Endothelial cell of umbilical vein (primary cell): ENCODE measurements around the gene HTR3C. TPM values are rescaled to one million over a fixed set of nuclear protein-coding genes. Genes with fewer than 3 reads are reported as not detected.

ENCODE experiments used
- BruUV-seq: library from RNA; stranded (reverse); fragments of 400-500 nt; replicated peaks from 2 replicates; lab custom pipeline; 2021; lab: Mats Ljungman, UMichigan
- CTCF ChIA-PET: fragments of 300-600, 350-600 bp; sonication (Branson Sonifier 250); formaldehyde crosslinking; loops from one replicate; lab custom pipeline; 2021; ENCODE audit warnings: antibody characterized with exemption, inconsistent platforms; lab: Charles Lee
- POLR2A ChIA-PET: fragments of 300-600, 350-600 bp; sonication (Branson Sonifier 250); formaldehyde crosslinking; loops from one replicate; lab custom pipeline; 2021; ENCODE audit warnings: antibody characterized with exemption, inconsistent platforms; lab: Charles Lee
- DNase-seq: peaks from one replicate; pipeline ENCODE4 v3.0.0-alpha.2; 2011; ENCODE audit warnings: low read depth, low spot score
- FAIRE-seq: peaks from 2 replicates; lab custom pipeline; 2011; peaks lifted over from hg19 to GRCh38; lab: Jason Lieb, UNC
- H2AFZ ChIP-seq: 2 replicates; pipeline ENCODE4 v1.6.0; 2012; ENCODE audit warnings: low read depth, low read length, control low read depth, inconsistent platforms
- H3K27ac ChIP-seq: 2 replicates; pipeline ENCODE4 v1.5.1; 2011; ENCODE audit warnings: low read depth, mild to moderate bottlenecking, control low read depth, low read length, moderate library complexity; ENCODE audit not compliant: insufficient read depth
- H3K27me3 ChIP-seq, 2 experiments: 2 replicates each; pipeline versions ENCODE4 v1.6.0 to v1.6.1; 2011; ENCODE audit warnings: low read length in 2 of 2, mixed read lengths in 1 of 2; ENCODE audit not compliant: control insufficient read depth in 2 of 2, insufficient read depth in 2 of 2
- H3K36me3 ChIP-seq, 2 experiments: 2 replicates in 1 of 2; 3 replicates in 1 of 2; pipeline ENCODE4 v1.5.1; 2011; ENCODE audit warnings: low read length in 2 of 2, mild to moderate bottlenecking in 1 of 2, moderate library complexity in 1 of 2; ENCODE audit not compliant: control insufficient read depth in 2 of 2, insufficient read depth in 2 of 2; ENCODE audit errors: extremely low read depth in 1 of 2
- H3K4me1 ChIP-seq: 3 replicates; pipeline ENCODE4 v1.5.1; 2011; ENCODE audit warnings: mild to moderate bottlenecking, low read length; ENCODE audit not compliant: control insufficient read depth, insufficient read depth; ENCODE audit errors: extremely low read depth
- H3K4me2 ChIP-seq: 2 replicates; pipeline ENCODE4 v1.6.1; 2011; ENCODE audit warnings: low read length, control low read depth, mixed read lengths; ENCODE audit not compliant: insufficient read depth
- H3K4me3 ChIP-seq, 3 experiments: fragments of 200-600 bp in 1 of 3; sonication (generic), shearing (Covaris generic) in 1 of 3; replicated peaks in 1 of 3; 2 replicates each; pipeline ENCODE4 v1.5.1; 2011 to 2016; ENCODE audit warnings: control low read depth in 3 of 3, low read length in 3 of 3, mild to moderate bottlenecking in 2 of 3, inconsistent platforms in 1 of 3, low read depth in 1 of 3, moderate library complexity in 1 of 3; ENCODE audit not compliant: insufficient read depth in 1 of 3
- H3K79me2 ChIP-seq: 2 replicates; pipeline ENCODE4 v1.6.0; 2012; ENCODE audit warnings: low read length, inconsistent platforms; ENCODE audit not compliant: control insufficient read depth, insufficient read depth
- H3K9ac ChIP-seq: replicated peaks from 2 replicates; pipeline ENCODE3; 2011; ENCODE audit warnings: low read length, control low read depth; ENCODE audit not compliant: insufficient read depth; ENCODE audit errors: extremely low read depth
- H3K9me1 ChIP-seq: replicated peaks from 3 replicates; pipeline ENCODE4 v1.6.0; 2011; ENCODE audit warnings: mild to moderate bottlenecking, low read length; ENCODE audit not compliant: control insufficient read depth, insufficient read depth; ENCODE audit errors: extremely low read depth
- H3K9me3 ChIP-seq: replicated peaks from 2 replicates; pipeline ENCODE4 v1.5.1; 2012; ENCODE audit warnings: low read length, inconsistent platforms; ENCODE audit not compliant: control insufficient read depth, insufficient read depth
- H4K20me1 ChIP-seq: replicated peaks from 2 replicates; pipeline ENCODE3; 2011; ENCODE audit warnings: mild to moderate bottlenecking, low read length; ENCODE audit not compliant: control insufficient read depth, insufficient read depth; ENCODE audit errors: extremely low read depth
- MYC ChIP-seq: IDR thresholded peaks from one replicate; pipeline ENCODE4 v1.6.1; 2011; ENCODE audit warnings: mild to moderate bottlenecking, low read depth, low read length
- POLR2AphosphoS5 ChIP-seq: IDR thresholded peaks from 2 replicates; pipeline ENCODE4 v1.6.1; 2012; ENCODE audit warnings: low read depth, mild to moderate bottlenecking, control low read depth, low read length, moderate library complexity; ENCODE audit not compliant: insufficient read depth
- dilution Hi-C: fragments of 300-500 bp; cut with MboI; formaldehyde crosslinking; loops from one replicate; pipeline ENCODE4 v1.15.0; 2019; ENCODE audit warnings: low sequenced_read_pairs; ENCODE audit not compliant: extremely low pct_ligation_motif_present
- intact Hi-C: fragments of 100-400 bp; cut with micrococcal nuclease; formaldehyde crosslinking; loops from one replicate; pipeline ENCODE4 v1.10.0; 2022
- polyA plus RNA-seq, 4 experiments: library from polyadenylated mRNA; depleted of rRNA in 3 of 4; stranded (reverse) in 3 of 4; unstranded in 1 of 4; fragments of >200 nt; gene quantifications; 2 replicates each; pipeline versions ENCODE4 v1.2.1 to v1.2.3, GENCODE V29; 2011 to 2012; ENCODE audit warnings: missing spikeins in 1 of 4
- total RNA-seq: library from RNA; stranded (reverse); gene quantifications from 2 replicates; pipeline ENCODE4 v1.2.3, GENCODE V29; 2021
- TF ChIP-seq, protein P1 (sequence below), 2 donors: IDR thresholded peaks; 1 replicate in 1 of 2; 2 replicates in 1 of 2; pipeline ENCODE4 v1.5.1; 2011; ENCODE audit warnings: low read length in 2 of 2, mild to moderate bottlenecking in 2 of 2, moderate library complexity in 2 of 2, control low read depth in 1 of 2, inconsistent platforms in 1 of 2, low read depth in 1 of 2; ENCODE audit not compliant: insufficient read depth in 1 of 2; ENCODE audit errors: extremely low read depth in 1 of 2
- TF ChIP-seq, protein P2 (sequence below): IDR thresholded peaks from 2 replicates; pipeline ENCODE4 v1.6.1; 2011; ENCODE audit not compliant: insufficient read depth, insufficient read length

HTR3C gene
- total and polyA plus RNA-seq, 2 donors (not counting 3 experiments of a cell fraction or from before 2014, with no cell fraction given): not detected

DNA sequence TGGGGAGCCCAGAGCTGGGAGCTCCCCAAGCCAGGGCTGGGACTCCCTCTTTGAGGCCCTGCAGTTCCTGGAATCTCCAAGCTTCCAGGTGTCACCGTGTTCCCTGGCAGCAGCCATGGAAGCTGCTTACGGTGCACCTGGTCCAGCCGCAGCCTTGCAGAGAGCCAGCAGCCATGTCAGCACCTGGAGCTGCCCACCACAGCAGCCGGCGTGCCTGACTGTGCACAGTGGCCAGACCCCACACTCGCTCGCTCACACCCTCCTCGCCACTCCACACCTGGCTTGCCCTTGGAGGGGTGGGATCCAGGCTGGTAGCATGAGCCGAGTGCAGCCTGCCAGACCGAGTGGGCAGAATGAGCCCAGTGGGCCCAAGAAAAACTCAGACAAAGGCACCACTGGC lies 29.2 kb downstream of the HTR3C start:
- no TSS peak for BruUV-seq
- no peaks in the 10 kb centered on the region for H3K9me3 ChIP-seq
- H3K4me2 ChIP-seq: no peak overlapping the region
- no peaks in the 10 kb centered on the region for H3K9me1 ChIP-seq
- no peaks in the 10 kb centered on the region for H3K36me3 ChIP-seq
- no peaks in the 10 kb centered on the region for H3K79me2 ChIP-seq
- H3K9ac ChIP-seq: no peak overlapping the region
- peaks cover 5% of the 10 kb centered on the region for H3K4me1 ChIP-seq
- no peaks in the 10 kb centered on the region for H4K20me1 ChIP-seq
- intact Hi-C loops (no loop called here), dilution Hi-C loops (no loop called here)
- no peak for FAIRE-seq
- ChIA-PET POLR2A (interaction anchor here (1.0 kb wide), 1 partner anchor 92 kb away, joined by 5 read pairs; no protein-coding TSS in a partner anchor), CTCF (no interaction called here)
- H3K4me3 ChIP-seq: no peak overlapping the region
- H3K27me3 ChIP-seq: no peaks in the 10 kb centered on the region
- DNase-seq: no peak
- no peak overlapping the region for H3K27ac ChIP-seq
- TF ChIP-seq, protein P1, sequence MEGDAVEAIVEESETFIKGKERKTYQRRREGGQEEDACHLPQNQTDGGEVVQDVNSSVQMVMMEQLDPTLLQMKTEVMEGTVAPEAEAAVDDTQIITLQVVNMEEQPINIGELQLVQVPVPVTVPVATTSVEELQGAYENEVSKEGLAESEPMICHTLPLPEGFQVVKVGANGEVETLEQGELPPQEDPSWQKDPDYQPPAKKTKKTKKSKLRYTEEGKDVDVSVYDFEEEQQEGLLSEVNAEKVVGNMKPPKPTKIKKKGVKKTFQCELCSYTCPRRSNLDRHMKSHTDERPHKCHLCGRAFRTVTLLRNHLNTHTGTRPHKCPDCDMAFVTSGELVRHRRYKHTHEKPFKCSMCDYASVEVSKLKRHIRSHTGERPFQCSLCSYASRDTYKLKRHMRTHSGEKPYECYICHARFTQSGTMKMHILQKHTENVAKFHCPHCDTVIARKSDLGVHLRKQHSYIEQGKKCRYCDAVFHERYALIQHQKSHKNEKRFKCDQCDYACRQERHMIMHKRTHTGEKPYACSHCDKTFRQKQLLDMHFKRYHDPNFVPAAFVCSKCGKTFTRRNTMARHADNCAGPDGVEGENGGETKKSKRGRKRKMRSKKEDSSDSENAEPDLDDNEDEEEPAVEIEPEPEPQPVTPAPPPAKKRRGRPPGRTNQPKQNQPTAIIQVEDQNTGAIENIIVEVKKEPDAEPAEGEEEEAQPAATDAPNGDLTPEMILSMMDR (IDR thresholded peaks at IDR 0.05; ENCODE audit: extremely low read depth in 1 of 2, insufficient read depth in 1 of 2, low read depth in 1 of 2, low read length in 2 of 2): no peak
- TF ChIP-seq, protein P2, sequence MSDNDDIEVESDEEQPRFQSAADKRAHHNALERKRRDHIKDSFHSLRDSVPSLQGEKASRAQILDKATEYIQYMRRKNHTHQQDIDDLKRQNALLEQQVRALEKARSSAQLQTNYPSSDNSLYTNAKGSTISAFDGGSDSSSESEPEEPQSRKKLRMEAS: no peak
- TF ChIP-seq POLR2AphosphoS5: no peak
- no peak overlapping the region for H2AFZ ChIP-seq

DNA sequence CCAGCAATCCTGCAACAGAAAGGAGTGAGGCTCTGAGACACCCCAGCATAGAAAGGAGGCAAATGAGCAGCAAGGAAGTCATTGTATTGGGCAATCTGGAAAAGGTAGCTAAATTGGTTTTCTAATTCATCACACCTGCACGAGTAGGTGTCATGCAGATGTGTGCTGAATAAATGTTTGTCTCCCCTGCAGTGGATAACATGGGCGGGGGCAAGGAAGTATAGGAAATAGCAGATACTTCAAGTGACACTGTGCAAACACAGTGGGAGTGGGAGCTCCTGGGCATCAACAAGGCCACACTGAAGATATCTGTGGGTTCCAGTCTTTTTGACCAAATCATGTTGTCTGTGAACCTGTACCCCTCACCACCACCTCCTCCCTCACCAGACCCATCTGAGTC lies 29.6 kb downstream of the HTR3C start:
- Histone ChIP-seq H3K4me1 (peaks cover 5% of the 10 kb centered on the region), H4K20me1 (no peaks in the 10 kb centered on the region), H3K9me1 (no peaks in the 10 kb centered on the region), H3K27me3 (no peaks in the 10 kb centered on the region), H3K9me3 (no peaks in the 10 kb centered on the region), H3K36me3 (no peaks in the 10 kb centered on the region), H3K27ac (no peak overlapping the region), H3K4me3 (no peak overlapping the region), H3K9ac (no peak overlapping the region), H2AFZ (no peak overlapping the region), H3K79me2 (no peaks in the 10 kb centered on the region), H3K4me2 (no peak overlapping the region)
- BruUV-seq: no TSS peak
- dilution Hi-C loops (no loop called here), intact Hi-C loops (no loop called here)
- TF ChIP-seq MYC: no peak
- DNase-seq (no peak), FAIRE-seq (no peak)
- ChIA-PET CTCF (no interaction called here), POLR2A (no interaction called here)
